Left ventricle myocardium superior (tissue), 1 donor: Measurements from ENCODE around the gene TMEM168. TPM values are rescaled to one million over a fixed set of nuclear protein-coding genes. Genes with fewer than 3 reads are reported as not detected.
"Not testable (repeated sequence)": the region's sequence is repeated elsewhere in the genome, so short reads cannot be mapped to it uniquely, and the experiment has no call there.

Experiments
- ATAC-seq: fragments of 200-7000 bp; cut with Tn5 transposase; one replicate; pipeline ENCODE4 v1.9.1; 2020; ENCODE audit warnings: mild to moderate bottlenecking, moderate library complexity
- DNase-seq: peaks from one replicate; pipeline ENCODE4 v3.0.0-alpha.2; 2020
- intact Hi-C: fragments of 100-400 bp; cut with micrococcal nuclease; formaldehyde crosslinking; loops from one replicate; pipeline ENCODE4 v1.11.0; 2022
- total RNA-seq: library from RNA; stranded (reverse); fragmentation: NEBNext Ultra II Directional; extraction: Animal tissue kit (Norgen Biotek cat#: 25700); gene quantifications from one replicate; pipeline ENCODE4 v1.2.1, GENCODE V29; 2021
- donor health status: DM: no; HTN: yes; CAD: no; lungs with severe emphysema.

Gene TMEM168
- total RNA-seq, 1 donor from 2014 or later: 14.4 TPM

- DNase-seq (no peak), ATAC-seq (no peak)
- intact Hi-C loops: no loop called here
Observed at GRCh38 chr7:112735261-112735660, 54.9 kb downstream of the TMEM168 start.

GRCh38 chr7:112731324-112731723 lies 58.9 kb downstream of the TMEM168 start:
- DNase-seq, ATAC-seq, intact Hi-C loops: not testable (repeated sequence)

GRCh38 chr7:112726076-112726475 lies 64.1 kb downstream of the TMEM168 start:
- no peak for DNase-seq
- intact Hi-C loops: no loop called here
- ATAC-seq: no peak

GRCh38 chr7:112723416-112723815 lies 66.8 kb downstream of the TMEM168 start:
- no peak for DNase-seq
- ATAC-seq: no peak
- intact Hi-C loops: no loop called here

GRCh38 chr7:112721366-112721765 lies 68.8 kb downstream of the TMEM168 start:
- ATAC-seq: peak; percentile 65
- intact Hi-C loops: no loop called here

GRCh38 chr7:112715525-112715924 lies 74.7 kb downstream of the TMEM168 start:
- DNase-seq: no peak
- intact Hi-C loops: no loop called here
- no peak for ATAC-seq

More at GRCh38 chr7:112721366-112721765, 68.8 kb downstream of the TMEM168 start:
- no peak for DNase-seq

GRCh38 chr7:112714917-112715316 lies 75.3 kb downstream of the TMEM168 start:
- ATAC-seq: no peak
- DNase-seq: no peak
- intact Hi-C loops: no loop called here
